ENCODE measurements around the gene VIT. TPM values are rescaled to one million over a fixed set of nuclear protein-coding genes. Genes with fewer than 3 reads are reported as not detected.
A peak's percentile ranks its signal among the peaks of the same experiment; 100 is the strongest.

Gene VIT
- total and polyA plus RNA-seq, 8 donors, result 0.06 to 1.1 (median 0.13) TPM; not detected in 1

- no peak overlapping the region for H3K27ac ChIP-seq
- no peaks in the 10 kb centered on the region for H3K36me3 ChIP-seq
- TF ChIP-seq CTCF (IDR thresholded peaks at IDR 0.05), result no peak
- intact Hi-C loops (cut with DNase I), result no loop called here
- no peak overlapping the region for H3K4me3 ChIP-seq
- no peaks in the 10 kb centered on the region for H3K4me1 ChIP-seq
- no peak for DNase-seq
- ATAC-seq, result peak; percentile 27
- H3K9me3 ChIP-seq, result no peaks in the 10 kb centered on the region
- H3K27me3 ChIP-seq, result no peaks in the 10 kb centered on the region
These were observed 77.4 kb downstream of the VIT start for GRCh38 chr2:36773947-36774346.

GRCh38 chr2:36775261-36775660, 78.8 kb downstream of the VIT start:
- Histone ChIP-seq H3K27ac (no peak overlapping the region), H3K36me3 (no peaks in the 10 kb centered on the region), H3K9me3 (no peaks in the 10 kb centered on the region), H3K27me3 (no peaks in the 10 kb centered on the region), H3K4me1 (peaks cover 0 to 5% of the 10 kb centered on the region in 2 donors), H3K4me3 (no peak overlapping the region)
- TF ChIP-seq CTCF (IDR thresholded peaks at IDR 0.05), result no peak
- no peak for ATAC-seq
- intact Hi-C loops (cut with DNase I), result no loop called here
- no peak for DNase-seq

GRCh38 chr2:36775806-36776205, 79.3 kb downstream of the VIT start:
- peaks cover 0 to 6% of the 10 kb centered on the region in 2 donors for H3K4me1 ChIP-seq
- H3K36me3 ChIP-seq, result no peaks in the 10 kb centered on the region
- no peaks in the 10 kb centered on the region for H3K27me3 ChIP-seq
- intact Hi-C loops (cut with DNase I), result no loop called here
- TF ChIP-seq CTCF (IDR thresholded peaks at IDR 0.05), result no peak
- H3K27ac ChIP-seq, result no peak overlapping the region
- no peaks in the 10 kb centered on the region for H3K9me3 ChIP-seq
- H3K4me3 ChIP-seq, result no peak overlapping the region
- ATAC-seq (no peak), DNase-seq (no peak)

GRCh38 chr2:36777272-36777671, 80.8 kb downstream of the VIT start:
- Histone ChIP-seq H3K9me3 (no peaks in the 10 kb centered on the region), H3K27me3 (no peaks in the 10 kb centered on the region), H3K36me3 (no peaks in the 10 kb centered on the region), H3K4me3 (no peak overlapping the region), H3K4me1 (peaks cover 0 to 6% of the 10 kb centered on the region in 2 donors), H3K27ac (no peak overlapping the region)
- intact Hi-C loops (cut with DNase I), result no loop called here
- no peak for ATAC-seq
- no peak for TF ChIP-seq CTCF (IDR thresholded peaks at IDR 0.05)
- no peak for DNase-seq

- no peak overlapping the region for H3K4me3 ChIP-seq
- no peaks in the 10 kb centered on the region for H3K9me3 ChIP-seq
- intact Hi-C loops (cut with DNase I), result no loop called here
- no peaks in the 10 kb centered on the region for H3K27me3 ChIP-seq
- H3K36me3 ChIP-seq, result no peaks in the 10 kb centered on the region
- H3K27ac ChIP-seq, result no peak overlapping the region
- DNase-seq (no peak), ATAC-seq (no peak)
- peaks cover 0 to 10% of the 10 kb centered on the region in 2 donors for H3K4me1 ChIP-seq
- TF ChIP-seq CTCF (IDR thresholded peaks at IDR 0.05), result no peak
These were observed 81.3 kb downstream of the VIT start for GRCh38 chr2:36777788-36778187.
